HFFc6 (cell line): ENCODE measurements around the gene NRK. TPM values are rescaled to one million over a fixed set of nuclear protein-coding genes. Genes with fewer than 3 reads are reported as not detected.
"Not testable (repeated sequence)": the region's sequence is repeated elsewhere in the genome, so short reads cannot be mapped to it uniquely, and the experiment has no call there.

Experiments
- DNase-seq: peaks from one replicate; pipeline ENCODE4 v3.0.0-alpha.2; 2018
- H3K27ac Mint-ChIP-seq: 2 replicates; pipeline ENCODE4 v1.8.0; 2020; ENCODE audit warnings: mild to moderate bottlenecking, mixed read lengths
- H3K27me3 Mint-ChIP-seq: 2 replicates; pipeline ENCODE4 v1.8.0; 2021; ENCODE audit warnings: mild to moderate bottlenecking, moderate library complexity, mixed read lengths; ENCODE audit not compliant: insufficient read depth
- H3K36me3 Mint-ChIP-seq: 2 replicates; pipeline ENCODE4 v1.8.0; 2021; ENCODE audit warnings: low read depth, mixed read lengths
- H3K4me1 Mint-ChIP-seq: 2 replicates; pipeline ENCODE4 v1.8.0; 2020; ENCODE audit warnings: low read depth, mixed read lengths
- H3K4me3 Mint-ChIP-seq: 2 replicates; pipeline ENCODE4 v1.8.0; 2020; ENCODE audit warnings: mild to moderate bottlenecking, moderate library complexity, mixed read lengths
- H3K9me3 Mint-ChIP-seq: 2 replicates; pipeline ENCODE4 v1.8.0; 2020; ENCODE audit warnings: mild to moderate bottlenecking, mixed read lengths
- total RNA-seq, 6 experiments: library from RNA; stranded (reverse); fragmentation: NEBNext Ultra II Directional; extraction: Animal tissue kit (Norgen Biotek cat#: 25700); gene quantifications; 2 replicates in 1 of 6; 3 replicates in 5 of 6; pipeline ENCODE4 v1.2.3, GENCODE V29; 2021
- TF ChIP-seq, protein P1 (sequence below): fragments of 200-600 bp; sonication (generic); IDR thresholded peaks from 2 replicates; pipeline ENCODE4 v1.5.0; 2021; ENCODE audit warnings: antibody characterized with exemption, mild to moderate bottlenecking

Gene NRK
- total RNA-seq, 6 experiments from 2014 or later, result not detected

DNA sequence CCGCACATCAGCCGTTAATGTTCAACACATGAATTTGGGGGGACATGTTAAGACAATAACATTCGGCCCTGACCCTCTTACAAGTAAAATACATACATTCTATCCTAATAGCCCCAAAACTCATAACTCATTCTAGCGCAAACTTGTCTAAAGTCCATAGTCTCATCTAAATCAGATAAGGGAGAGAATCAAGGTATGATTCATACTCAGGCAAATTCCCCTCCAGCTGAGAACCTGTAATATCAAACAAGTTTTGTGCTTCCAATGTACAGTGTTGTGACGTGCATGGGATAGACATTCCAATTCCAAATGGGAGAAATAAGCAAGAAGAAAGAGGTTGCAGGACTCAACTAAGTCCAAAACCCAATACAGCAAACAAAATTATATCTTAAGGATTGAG is 147.1 kb downstream of the NRK start:
- Mint-ChIP-seq H3K27me3 (no peaks in the 10 kb centered on the region), H3K36me3 (no peaks in the 10 kb centered on the region), H3K4me3 (no peak overlapping the region), H3K9me3 (peaks cover 3% of the 10 kb centered on the region; the same call in 1 of the 2 replicates), H3K4me1 (no peaks in the 10 kb centered on the region), H3K27ac (no peak overlapping the region)
- TF ChIP-seq, protein P1, sequence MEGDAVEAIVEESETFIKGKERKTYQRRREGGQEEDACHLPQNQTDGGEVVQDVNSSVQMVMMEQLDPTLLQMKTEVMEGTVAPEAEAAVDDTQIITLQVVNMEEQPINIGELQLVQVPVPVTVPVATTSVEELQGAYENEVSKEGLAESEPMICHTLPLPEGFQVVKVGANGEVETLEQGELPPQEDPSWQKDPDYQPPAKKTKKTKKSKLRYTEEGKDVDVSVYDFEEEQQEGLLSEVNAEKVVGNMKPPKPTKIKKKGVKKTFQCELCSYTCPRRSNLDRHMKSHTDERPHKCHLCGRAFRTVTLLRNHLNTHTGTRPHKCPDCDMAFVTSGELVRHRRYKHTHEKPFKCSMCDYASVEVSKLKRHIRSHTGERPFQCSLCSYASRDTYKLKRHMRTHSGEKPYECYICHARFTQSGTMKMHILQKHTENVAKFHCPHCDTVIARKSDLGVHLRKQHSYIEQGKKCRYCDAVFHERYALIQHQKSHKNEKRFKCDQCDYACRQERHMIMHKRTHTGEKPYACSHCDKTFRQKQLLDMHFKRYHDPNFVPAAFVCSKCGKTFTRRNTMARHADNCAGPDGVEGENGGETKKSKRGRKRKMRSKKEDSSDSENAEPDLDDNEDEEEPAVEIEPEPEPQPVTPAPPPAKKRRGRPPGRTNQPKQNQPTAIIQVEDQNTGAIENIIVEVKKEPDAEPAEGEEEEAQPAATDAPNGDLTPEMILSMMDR, result no peak
- no peak for DNase-seq

DNA sequence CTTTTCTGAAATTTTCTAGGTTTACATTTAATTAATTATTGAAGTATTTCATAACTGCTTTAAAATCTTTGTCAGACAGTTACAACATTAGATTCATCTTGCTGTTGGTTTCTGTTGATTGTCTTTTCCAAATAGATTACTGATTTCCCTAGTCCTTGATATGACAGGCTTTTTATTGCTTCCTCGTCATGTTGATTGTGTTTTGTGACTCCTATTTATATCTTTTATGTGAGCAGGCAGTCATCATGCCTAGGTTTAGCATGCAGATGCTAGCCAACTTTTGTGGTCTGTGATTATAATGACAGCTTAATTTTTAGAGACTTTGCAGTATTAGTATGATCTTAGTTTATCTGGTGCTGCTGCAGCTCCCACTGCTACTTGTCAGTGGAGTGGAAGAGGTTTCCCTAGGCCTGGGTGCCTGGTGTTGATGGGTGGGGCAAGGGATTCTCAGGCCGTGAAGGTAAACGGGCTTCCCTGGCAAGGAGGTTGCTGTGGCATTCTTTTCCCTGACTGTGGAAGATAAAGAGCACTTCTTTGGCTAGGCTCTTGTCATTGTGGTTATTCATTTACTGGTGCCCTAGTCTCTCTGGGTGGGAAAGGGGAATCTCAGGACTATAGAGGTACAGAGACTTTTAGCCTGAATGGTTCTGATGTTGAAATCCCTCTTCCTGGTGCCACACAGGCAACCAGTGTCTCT is 150.5 kb downstream of the NRK start:
- H3K4me3 Mint-ChIP-seq, result no peak overlapping the region
- DNase-seq, result no peak
- H3K36me3 Mint-ChIP-seq, result no peaks in the 10 kb centered on the region
- H3K27me3 Mint-ChIP-seq, result no peaks in the 10 kb centered on the region
- H3K4me1 Mint-ChIP-seq, result no peaks in the 10 kb centered on the region
- H3K9me3 Mint-ChIP-seq, result peaks cover 3% of the 10 kb centered on the region; the same call in 1 of the 2 replicates
- TF ChIP-seq, protein P1, result no peak
- no peak overlapping the region for H3K27ac Mint-ChIP-seq

DNA sequence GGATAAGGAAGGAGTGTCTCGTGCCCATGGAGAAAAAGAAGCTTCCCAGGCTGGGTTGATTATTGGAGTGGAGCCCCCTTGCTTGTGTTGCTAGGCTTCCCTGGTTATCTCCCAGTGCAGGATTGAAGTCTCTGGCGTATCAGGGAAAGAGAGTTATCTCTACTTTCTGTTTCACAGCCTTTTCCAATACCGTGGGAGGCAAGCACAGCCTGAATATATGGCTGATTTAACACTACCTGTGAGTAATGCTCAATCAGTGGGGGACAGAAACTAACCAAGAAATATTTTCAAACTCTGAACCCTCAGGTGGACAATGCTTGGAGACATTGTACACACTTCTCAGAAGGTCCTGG is 151.0 kb downstream of the NRK start:
- Mint-ChIP-seq H3K4me3 (no peak overlapping the region), H3K27me3 (no peaks in the 10 kb centered on the region), H3K27ac (no peak overlapping the region), H3K9me3 (peaks cover 6% of the 10 kb centered on the region; the same call in 1 of the 2 replicates), H3K4me1 (no peaks in the 10 kb centered on the region), H3K36me3 (no peaks in the 10 kb centered on the region)
- TF ChIP-seq, protein P1, result no peak
- no peak for DNase-seq

DNA sequence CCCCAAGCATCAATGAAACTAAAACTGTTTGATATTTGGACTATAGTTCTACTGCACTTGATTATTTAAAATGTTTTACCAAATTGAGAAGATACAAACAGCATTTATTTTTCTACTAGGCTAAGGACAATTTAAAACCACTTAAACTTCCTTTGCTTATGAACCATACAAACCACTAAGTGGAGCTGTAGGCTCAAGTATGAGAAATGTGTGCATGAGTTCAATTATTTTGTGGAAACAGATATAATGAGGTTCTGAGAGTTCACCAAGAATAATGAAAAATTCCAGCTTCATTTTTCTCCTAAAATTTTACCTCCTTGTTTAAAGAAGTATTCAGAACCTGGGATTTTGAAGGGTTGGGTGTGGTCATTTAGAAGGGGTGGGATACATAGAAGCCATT is 153.0 kb downstream of the NRK start:
- Mint-ChIP-seq H3K27me3 (no peaks in the 10 kb centered on the region), H3K4me3 (no peak overlapping the region), H3K36me3 (no peaks in the 10 kb centered on the region), H3K27ac (no peak overlapping the region), H3K9me3 (peaks cover 20% of the 10 kb centered on the region), H3K4me1 (no peaks in the 10 kb centered on the region)
- no peak for DNase-seq
- TF ChIP-seq, protein P1, result no peak

DNA sequence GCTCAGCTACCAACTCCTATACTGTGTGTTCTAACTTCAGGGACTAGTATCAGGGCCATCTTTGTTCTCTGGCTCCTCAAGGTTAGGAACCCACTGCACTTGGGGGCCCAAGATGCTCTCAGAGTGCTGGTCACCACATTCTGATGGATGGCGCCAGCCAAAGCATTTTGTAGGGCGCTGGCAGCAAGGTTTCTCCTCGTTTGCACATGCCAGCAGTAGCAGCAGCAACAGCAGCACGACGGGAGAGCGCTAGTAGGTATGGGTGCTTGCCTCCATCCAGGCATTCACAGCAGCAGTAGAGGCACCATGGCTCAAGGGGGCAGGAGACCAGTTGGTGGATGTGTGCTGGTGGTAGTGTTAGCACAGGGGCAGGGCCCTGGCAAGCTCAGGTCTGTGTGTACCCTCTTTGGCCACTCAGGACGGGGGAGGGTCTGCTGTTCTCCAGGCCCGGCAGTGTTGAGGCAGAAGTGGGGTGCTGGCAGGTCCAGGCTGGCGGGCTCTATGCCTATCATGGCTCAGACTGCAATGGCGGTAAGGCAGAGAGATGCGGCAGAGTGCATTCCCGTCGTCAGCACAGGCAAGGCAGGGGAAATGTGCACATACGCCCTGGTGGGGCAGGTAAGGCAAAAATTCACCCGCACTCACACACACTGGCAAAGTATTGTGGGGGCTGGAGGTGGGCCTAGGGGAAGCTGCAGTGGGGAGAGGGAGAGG is 159.6 kb downstream of the NRK start:
- H3K36me3 Mint-ChIP-seq, result no peaks in the 10 kb centered on the region
- H3K9me3 Mint-ChIP-seq, result peaks cover 39% of the 10 kb centered on the region
- TF ChIP-seq, protein P1, result no peak
- no peak overlapping the region for H3K27ac Mint-ChIP-seq
- H3K4me1 Mint-ChIP-seq, result no peaks in the 10 kb centered on the region
- H3K27me3 Mint-ChIP-seq, result no peaks in the 10 kb centered on the region
- no peak overlapping the region for H3K4me3 Mint-ChIP-seq
- DNase-seq, result no peak

DNA sequence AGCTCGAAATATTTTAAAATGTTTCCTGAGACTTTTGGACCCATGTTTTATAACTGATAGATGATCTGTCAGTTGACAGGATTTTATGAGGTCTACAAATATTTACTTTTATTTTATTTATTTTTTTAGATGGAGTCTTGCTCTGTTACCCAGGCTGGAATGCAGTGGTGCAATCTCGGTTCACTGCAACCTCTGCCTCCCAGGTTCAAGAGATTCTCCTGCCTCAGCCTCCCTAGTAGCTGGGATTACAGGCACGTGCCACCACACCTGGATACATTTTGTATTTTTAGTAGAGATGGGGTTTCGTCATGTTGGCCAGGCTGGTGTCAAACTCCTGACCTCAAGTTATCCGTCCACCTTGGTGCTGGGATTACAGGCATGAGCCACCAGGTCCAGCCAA is 166.1 kb downstream of the NRK start:
- not testable (repeated sequence) for DNase-seq, H3K4me1 Mint-ChIP-seq, H3K27me3 Mint-ChIP-seq, H3K27ac Mint-ChIP-seq, H3K36me3 Mint-ChIP-seq, H3K4me3 Mint-ChIP-seq
- peaks cover 25% of the 10 kb centered on the region for H3K9me3 Mint-ChIP-seq
